Chondrocyte (in vitro differentiated cells): ENCODE results near the gene C11orf58. TPM values are rescaled to one million over a fixed set of nuclear protein-coding genes. Genes with fewer than 3 reads are reported as not detected.
A peak's percentile ranks its signal among the peaks of the same experiment; 100 is the strongest.

Experiments
- DNase-seq: peaks from one replicate; pipeline ENCODE4 v3.0.0; 2021; ENCODE audit warnings: mixed read lengths, low spot score
- H3K27ac Mint-ChIP-seq: one replicate; pipeline ENCODE4 v1.8.0; 2021; ENCODE audit warnings: mild to moderate bottlenecking, moderate library complexity, mixed read lengths; ENCODE audit not compliant: unreplicated experiment
- H3K27me3 Mint-ChIP-seq: 2 replicates; pipeline ENCODE4 v1.8.0; 2021; ENCODE audit warnings: low read depth, mixed read lengths
- H3K36me3 Mint-ChIP-seq: 2 replicates; pipeline ENCODE4 v1.8.0; 2021; ENCODE audit warnings: low read depth, mixed read lengths
- H3K4me1 Mint-ChIP-seq: 2 replicates; pipeline ENCODE4 v1.8.0; 2021; ENCODE audit warnings: low read depth, mild to moderate bottlenecking, mixed read lengths
- H3K4me3 Mint-ChIP-seq: one replicate; pipeline ENCODE4 v1.8.0; 2021; ENCODE audit warnings: mild to moderate bottlenecking, moderate library complexity, mixed read lengths; ENCODE audit not compliant: unreplicated experiment
- H3K9me3 Mint-ChIP-seq: 2 replicates; pipeline ENCODE4 v1.8.0; 2021; ENCODE audit warnings: low read depth, mixed read lengths
- total RNA-seq: library from RNA; stranded (reverse); gene quantifications from 3 replicates; pipeline ENCODE4 v1.2.1, GENCODE V29; 2021
- TF ChIP-seq, protein P1 (sequence below): fragments of 200-600 bp; sonication (generic); IDR thresholded peaks from 2 replicates; pipeline ENCODE4 v1.5.0; 2021; ENCODE audit warnings: antibody characterized with exemption, mild to moderate bottlenecking, moderate library complexity

Gene C11orf58
- total RNA-seq, 1 donor from 2014 or later: 116 TPM

DNA sequence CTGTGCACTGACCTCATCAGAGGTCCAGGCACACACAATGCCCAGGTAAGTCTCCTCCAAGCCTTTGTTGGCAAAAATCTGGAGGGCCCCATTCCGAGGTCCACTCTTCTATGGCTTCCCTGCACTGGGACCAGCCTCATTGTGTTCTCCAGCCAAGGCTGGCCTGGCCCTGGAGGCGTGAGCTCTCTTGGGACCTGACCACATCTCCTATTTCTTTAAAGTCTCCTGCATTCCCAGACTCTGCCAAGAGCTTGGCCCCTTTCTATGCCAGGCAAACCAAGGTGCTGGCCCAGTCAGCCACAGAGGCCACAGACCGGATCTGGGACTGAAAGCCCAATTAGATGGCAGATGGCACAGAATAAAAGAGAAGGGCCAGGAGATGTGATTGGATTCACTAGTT is 55.1 kb downstream of the C11orf58 start:
- H3K4me1 Mint-ChIP-seq: peaks cover 43% of the 10 kb centered on the region
- no peaks in the 10 kb centered on the region for H3K36me3 Mint-ChIP-seq
- no peak overlapping the region for H3K4me3 Mint-ChIP-seq
- H3K27ac Mint-ChIP-seq: peak overlapping the region; percentile 97
- TF ChIP-seq, protein P1, sequence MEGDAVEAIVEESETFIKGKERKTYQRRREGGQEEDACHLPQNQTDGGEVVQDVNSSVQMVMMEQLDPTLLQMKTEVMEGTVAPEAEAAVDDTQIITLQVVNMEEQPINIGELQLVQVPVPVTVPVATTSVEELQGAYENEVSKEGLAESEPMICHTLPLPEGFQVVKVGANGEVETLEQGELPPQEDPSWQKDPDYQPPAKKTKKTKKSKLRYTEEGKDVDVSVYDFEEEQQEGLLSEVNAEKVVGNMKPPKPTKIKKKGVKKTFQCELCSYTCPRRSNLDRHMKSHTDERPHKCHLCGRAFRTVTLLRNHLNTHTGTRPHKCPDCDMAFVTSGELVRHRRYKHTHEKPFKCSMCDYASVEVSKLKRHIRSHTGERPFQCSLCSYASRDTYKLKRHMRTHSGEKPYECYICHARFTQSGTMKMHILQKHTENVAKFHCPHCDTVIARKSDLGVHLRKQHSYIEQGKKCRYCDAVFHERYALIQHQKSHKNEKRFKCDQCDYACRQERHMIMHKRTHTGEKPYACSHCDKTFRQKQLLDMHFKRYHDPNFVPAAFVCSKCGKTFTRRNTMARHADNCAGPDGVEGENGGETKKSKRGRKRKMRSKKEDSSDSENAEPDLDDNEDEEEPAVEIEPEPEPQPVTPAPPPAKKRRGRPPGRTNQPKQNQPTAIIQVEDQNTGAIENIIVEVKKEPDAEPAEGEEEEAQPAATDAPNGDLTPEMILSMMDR: no peak
- no peak for DNase-seq
- no peaks in the 10 kb centered on the region for H3K9me3 Mint-ChIP-seq
- H3K27me3 Mint-ChIP-seq: no peaks in the 10 kb centered on the region

DNA sequence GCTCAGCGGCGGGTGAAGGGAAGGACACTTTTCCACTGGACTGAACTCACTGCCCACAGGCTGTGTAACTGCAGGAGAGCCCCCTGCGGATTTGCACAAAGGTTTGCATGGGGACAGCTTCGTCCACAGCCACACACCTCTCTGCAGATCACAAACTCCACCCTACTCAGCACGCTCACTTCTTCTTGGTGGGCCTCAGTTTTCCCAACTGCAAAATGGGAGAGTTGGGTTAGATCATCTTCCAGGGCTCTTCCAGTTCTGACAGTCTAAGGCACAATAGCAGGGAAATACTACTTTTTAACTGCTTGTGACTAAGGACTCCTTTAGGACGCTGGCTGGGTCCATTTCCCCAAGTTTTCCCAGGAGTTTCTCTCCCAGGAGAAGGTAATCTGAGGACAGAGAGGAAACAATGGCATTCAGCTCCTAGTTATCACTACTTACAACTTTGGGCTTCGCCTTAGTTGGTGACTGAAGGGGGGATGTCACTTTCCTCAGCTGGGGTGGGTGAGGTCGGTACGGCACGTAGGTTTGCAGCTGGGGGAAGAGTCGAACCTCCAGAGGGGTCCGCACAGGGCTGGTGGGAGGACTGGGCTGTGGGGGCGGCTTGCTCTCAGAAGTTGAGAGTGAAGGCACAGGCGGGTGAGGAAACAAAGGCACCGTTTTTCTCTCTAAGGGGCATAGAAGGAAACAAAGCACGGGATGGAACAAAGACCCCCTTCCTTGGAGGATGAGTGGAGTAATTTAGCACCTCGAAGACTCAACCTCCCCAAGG is 55.8 kb downstream of the C11orf58 start:
- no peaks in the 10 kb centered on the region for H3K36me3 Mint-ChIP-seq
- H3K4me1 Mint-ChIP-seq: peaks cover 39% of the 10 kb centered on the region
- no peak overlapping the region for H3K4me3 Mint-ChIP-seq
- DNase-seq: no peak
- TF ChIP-seq, protein P1: no peak
- no peaks in the 10 kb centered on the region for H3K27me3 Mint-ChIP-seq
- no peak overlapping the region for H3K27ac Mint-ChIP-seq
- H3K9me3 Mint-ChIP-seq: no peaks in the 10 kb centered on the region

DNA sequence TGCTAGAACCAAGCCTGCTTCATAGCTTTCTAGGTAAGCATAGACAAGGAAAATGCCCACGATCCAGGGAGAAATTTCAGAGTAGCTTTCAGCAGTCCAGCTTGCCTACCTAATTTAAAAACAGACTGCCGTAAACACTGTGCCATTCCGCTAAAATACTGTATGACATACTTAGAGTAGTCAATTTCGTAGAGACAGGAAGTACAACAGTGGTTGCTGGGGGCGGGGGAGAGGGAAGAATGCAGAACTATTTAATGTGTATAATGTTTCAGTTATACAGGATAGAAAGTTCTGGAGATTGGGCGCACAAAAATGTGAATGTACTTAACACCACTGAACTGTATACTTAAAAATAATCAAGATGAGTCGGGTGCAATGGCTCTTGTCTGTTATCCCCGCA is 56.7 kb downstream of the C11orf58 start:
- H3K4me1 Mint-ChIP-seq: peaks cover 39% of the 10 kb centered on the region
- DNase-seq: no peak

DNA sequence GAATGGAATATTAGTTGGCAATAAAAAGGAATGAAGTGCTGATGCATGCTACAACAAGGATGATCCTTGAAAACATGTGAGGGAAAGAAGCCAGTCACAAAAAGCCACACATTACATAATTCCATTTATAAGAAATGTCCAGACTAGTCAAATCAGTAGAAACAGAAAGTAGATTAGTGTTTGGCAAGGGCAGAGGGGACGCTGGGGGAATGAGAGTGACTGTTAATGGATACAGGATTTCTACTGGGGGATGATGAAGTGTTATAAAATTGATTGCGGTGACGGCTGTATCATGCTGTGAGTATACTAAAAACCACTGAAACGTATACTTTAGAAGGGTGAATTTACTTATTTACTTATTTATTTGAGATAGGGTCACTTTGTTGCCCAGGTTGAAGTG is 57.9 kb downstream of the C11orf58 start:
- Mint-ChIP-seq H3K9me3 (no peaks in the 10 kb centered on the region), H3K36me3 (no peaks in the 10 kb centered on the region), H3K4me3 (no peak overlapping the region), H3K27ac (no peak overlapping the region), H3K27me3 (no peaks in the 10 kb centered on the region), H3K4me1 (peaks cover 34% of the 10 kb centered on the region)
- no peak for DNase-seq
- TF ChIP-seq, protein P1: no peak

More for the DNA sequence above, 56.7 kb downstream of the C11orf58 start:
- TF ChIP-seq, protein P1: no peak
- Mint-ChIP-seq H3K9me3 (no peaks in the 10 kb centered on the region), H3K27ac (peak overlapping the region; percentile 1), H3K27me3 (no peaks in the 10 kb centered on the region), H3K4me3 (no peak overlapping the region), H3K36me3 (no peaks in the 10 kb centered on the region)

DNA sequence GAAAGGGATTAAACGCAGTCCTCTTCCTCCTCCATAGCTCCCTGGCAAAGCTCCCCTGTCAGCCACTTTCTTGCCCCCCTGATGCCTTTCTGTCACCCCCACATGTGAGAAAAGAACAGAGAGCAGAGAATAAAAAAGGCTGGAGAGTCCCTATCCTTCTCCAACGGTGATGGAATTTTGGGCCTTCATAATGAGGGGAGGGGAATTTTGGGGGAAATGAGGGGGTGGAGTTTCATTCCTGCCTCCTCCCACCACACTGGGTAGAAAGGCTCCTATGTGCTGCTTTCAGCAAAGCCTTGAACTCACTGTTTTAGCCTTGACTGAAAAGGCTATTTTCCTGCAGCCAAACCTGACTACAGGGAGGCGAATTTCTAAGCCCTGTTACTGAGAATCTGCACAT is 59.3 kb downstream of the C11orf58 start:
- H3K9me3 Mint-ChIP-seq: no peaks in the 10 kb centered on the region
- no peaks in the 10 kb centered on the region for H3K27me3 Mint-ChIP-seq
- no peak overlapping the region for H3K4me3 Mint-ChIP-seq
- no peak overlapping the region for H3K27ac Mint-ChIP-seq
- TF ChIP-seq, protein P1: no peak
- DNase-seq: no peak
- H3K4me1 Mint-ChIP-seq: peaks cover 19% of the 10 kb centered on the region
- H3K36me3 Mint-ChIP-seq: no peaks in the 10 kb centered on the region
